GM12875 (cell line): ENCODE results near the gene ABI2.

Source experiments
- H3K4me3 ChIP-seq: one replicate; pipeline ENCODE4 v1.5.1; 2011; ENCODE audit warnings: low read depth, low read length, control low read depth
- TF ChIP-seq, protein P1 (sequence below): IDR thresholded peaks from 2 replicates; pipeline ENCODE4 v1.5.1; 2011; ENCODE audit warnings: low read depth, mild to moderate bottlenecking, control low read depth, inconsistent platforms, low read length, moderate library complexity, borderline replicate concordance; ENCODE audit not compliant: insufficient read depth

The ABI2 gene

DNA sequence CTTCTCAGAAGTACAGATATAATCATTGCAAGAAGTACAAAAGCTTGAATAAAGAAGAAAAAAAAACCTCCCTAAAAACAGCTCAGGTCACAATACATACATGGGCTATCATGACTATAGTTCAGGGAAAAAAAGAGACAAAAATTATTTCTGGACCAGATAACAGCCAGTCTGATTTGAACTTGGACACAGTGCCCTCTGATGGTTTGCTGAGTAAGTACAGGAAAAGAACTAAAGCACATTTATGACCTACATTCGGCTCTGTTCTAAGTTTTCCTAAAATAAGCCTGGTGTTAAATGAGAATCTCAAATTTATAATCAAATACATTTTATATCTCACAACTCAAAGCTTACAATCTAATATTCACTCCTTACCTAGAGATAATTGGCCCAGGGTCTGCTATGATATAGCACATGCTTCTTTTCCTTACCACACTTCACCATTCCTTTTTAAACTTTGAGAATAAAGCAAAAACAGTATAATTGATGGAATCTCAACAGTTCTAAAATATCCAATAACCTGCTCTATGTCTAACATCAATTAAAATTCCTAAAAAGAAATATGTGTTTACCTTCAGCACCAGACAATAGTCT, 125.8 kb downstream of the ABI2 start:
- no peak overlapping the region for H3K4me3 ChIP-seq
- TF ChIP-seq, protein P1, sequence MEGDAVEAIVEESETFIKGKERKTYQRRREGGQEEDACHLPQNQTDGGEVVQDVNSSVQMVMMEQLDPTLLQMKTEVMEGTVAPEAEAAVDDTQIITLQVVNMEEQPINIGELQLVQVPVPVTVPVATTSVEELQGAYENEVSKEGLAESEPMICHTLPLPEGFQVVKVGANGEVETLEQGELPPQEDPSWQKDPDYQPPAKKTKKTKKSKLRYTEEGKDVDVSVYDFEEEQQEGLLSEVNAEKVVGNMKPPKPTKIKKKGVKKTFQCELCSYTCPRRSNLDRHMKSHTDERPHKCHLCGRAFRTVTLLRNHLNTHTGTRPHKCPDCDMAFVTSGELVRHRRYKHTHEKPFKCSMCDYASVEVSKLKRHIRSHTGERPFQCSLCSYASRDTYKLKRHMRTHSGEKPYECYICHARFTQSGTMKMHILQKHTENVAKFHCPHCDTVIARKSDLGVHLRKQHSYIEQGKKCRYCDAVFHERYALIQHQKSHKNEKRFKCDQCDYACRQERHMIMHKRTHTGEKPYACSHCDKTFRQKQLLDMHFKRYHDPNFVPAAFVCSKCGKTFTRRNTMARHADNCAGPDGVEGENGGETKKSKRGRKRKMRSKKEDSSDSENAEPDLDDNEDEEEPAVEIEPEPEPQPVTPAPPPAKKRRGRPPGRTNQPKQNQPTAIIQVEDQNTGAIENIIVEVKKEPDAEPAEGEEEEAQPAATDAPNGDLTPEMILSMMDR = peak; percentile 64; the same call in 1 of the 2 replicates

DNA sequence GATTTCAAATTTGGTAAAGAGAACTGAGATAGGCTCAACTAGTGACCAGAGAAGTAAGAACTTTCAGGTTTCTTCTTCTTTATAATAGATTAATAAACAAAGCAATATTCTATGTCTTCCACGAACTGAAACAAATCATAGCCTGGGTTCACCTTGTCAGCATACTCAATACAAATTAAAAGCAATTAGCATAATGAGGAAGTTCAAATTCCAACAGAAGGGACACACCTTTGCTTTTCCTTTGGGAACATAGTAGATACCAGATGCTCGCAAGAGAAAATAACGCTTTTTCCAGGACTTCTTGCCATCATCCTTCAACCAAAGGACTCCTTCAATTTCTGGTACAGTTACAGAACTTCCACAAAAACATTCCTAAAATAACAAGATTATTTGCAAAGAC, 127.0 kb downstream of the ABI2 start:
- TF ChIP-seq, protein P1 = no peak
- H3K4me3 ChIP-seq = no peak overlapping the region

DNA sequence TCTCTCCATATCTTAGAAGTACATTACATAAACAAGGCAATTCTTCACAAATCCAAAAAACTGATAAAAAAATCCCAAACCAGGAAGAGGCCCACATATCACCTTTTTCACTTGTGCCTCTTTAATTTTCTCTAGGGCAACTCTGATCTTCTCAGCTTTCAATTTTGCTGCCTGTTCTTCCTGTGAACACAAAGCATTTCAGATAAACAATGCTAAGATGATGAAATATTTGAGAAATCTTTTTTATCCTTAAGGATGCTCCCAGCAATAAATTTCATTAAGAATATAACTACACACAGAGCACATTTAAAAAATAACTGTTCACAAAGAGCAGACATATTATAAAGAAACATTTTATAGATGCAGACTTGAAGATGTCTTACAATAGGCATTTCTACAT, 133.6 kb downstream of the ABI2 start:
- TF ChIP-seq, protein P1 = no peak

DNA sequence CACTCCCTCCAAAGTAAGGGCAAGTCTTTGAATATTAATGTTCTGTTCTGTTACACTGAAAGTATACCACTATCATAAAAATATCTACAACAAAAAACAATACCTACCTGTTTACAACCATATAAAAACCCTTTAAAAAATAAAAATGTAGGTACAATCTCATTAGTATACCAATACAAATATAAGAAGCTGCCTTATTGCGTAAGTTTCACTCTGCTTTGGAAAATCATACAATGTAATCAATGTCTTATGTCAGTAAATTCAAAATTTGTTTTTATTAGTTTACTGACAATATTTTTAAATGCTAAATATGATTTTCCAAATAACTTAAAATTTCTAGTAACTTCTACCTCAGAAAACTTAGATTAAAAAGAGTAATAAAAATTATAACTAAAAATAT, 134.1 kb downstream of the ABI2 start:
- TF ChIP-seq, protein P1 = no peak
- H3K4me3 ChIP-seq = no peak overlapping the region

More for the DNA sequence above, 133.6 kb downstream of the ABI2 start:
- no peak overlapping the region for H3K4me3 ChIP-seq

DNA sequence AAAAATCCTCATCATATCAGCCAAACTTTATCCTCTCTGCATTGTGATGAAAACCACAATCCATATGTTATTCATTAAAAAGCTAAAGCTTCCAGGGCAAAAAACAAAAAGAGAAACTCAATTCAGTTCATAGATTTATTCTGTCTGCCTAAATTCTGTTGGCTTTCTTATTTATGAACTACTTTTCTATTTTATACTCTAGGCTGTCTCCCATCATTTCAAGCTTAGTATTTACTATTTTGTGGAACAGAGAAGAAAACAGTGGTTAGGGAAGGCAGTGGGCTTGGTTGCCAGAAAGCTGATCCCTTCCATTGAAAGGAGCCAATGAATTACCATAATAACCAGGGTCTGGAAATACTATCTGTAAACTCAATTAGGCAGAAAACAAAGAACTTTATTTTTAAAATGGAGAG, 135.1 kb downstream of the ABI2 start:
- TF ChIP-seq, protein P1 = no peak
- no peak overlapping the region for H3K4me3 ChIP-seq

DNA sequence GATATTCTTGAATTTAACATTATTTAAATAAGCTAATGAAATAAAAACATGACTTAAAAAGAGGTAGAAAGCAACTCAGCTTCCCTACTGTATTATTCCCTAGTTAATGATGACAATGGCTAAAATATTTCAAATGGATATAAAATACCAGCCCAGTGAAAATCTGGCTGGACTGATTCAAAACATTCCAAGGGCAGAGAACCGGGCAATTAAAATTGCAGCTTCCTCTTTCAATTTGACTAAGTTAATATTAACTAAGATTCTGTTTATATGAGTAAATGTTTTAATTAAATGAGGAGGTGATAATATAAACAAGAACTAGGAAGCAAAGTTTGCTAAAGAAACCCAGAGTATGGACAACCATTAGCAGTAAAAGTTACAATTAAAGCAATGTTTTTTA, 141.4 kb downstream of the ABI2 start:
- TF ChIP-seq, protein P1 = no peak
- H3K4me3 ChIP-seq = no peak overlapping the region

DNA sequence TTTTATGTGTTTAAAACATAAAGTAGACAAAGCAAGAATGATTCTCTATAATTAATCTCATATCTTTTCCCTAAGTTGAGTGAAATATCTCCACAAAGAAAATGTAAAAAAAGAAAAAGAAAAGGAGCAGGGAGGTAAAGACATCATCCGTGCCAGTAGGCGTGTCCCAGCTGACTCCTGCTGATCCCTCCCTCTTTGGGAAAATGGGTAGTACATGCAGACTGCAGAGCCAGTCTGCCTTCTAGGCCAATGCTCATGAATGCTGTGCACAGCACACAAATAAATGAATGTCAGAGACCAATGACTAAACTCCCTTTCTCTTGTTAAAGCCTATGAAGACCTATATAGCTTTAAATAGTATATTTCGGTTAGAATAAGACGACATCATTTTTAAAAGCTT, 142.2 kb downstream of the ABI2 start:
- H3K4me3 ChIP-seq = no peak overlapping the region
- TF ChIP-seq, protein P1 = no peak
